ENCODE results near the gene PORCN. TPM values are rescaled to one million over a fixed set of nuclear protein-coding genes. Genes with fewer than 3 reads are reported as not detected.

The PORCN gene
- total and polyA plus RNA-seq, 4 donors: 0.70 to 4.9 (median 2.8) TPM

DNA sequence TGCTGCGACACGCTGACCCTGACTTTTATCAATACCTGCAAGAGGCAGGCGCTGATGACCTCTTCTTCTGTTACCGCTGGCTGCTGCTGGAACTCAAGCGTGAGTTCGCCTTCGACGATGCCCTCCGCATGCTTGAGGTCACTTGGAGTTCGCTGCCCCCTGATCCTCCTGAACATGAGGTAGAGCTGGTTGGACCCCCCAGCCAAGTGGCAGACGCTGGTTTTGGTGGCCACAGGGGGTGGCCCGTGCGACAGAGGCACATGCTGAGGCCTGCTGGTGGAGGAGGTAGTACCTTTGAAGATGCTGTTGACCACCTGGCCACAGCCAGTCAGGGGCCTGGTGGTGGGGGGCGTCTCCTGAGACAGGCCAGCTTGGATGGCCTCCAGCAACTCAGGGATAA lies 51.3 kb downstream of the PORCN start:
- Histone ChIP-seq H3K4me3 (ENCODE audit: low read depth in 1 of 3, low read length in 3 of 3) (no peak overlapping the region), H3K27ac (ENCODE audit: low read depth in 1 of 2, low read length in 2 of 2) (no peak overlapping the region), H3K9ac (ENCODE audit: low read depth in 1 of 2, low read length in 2 of 2) (no peak overlapping the region), H3K36me3 (ENCODE audit: control insufficient read depth in 4 of 4, insufficient read depth in 3 of 4, low read depth in 1 of 4, low read length in 3 of 4) (peaks cover 2 to 37% (median 8%) of the 10 kb centered on the region in 4 donors), H3K27me3 (ENCODE audit: control insufficient read depth in 4 of 4, insufficient read depth in 4 of 4, low read length in 3 of 4) (no peaks in the 10 kb centered on the region), H3K9me3 (ENCODE audit: control insufficient read depth in 4 of 4, low read length in 3 of 4) (no peaks in the 10 kb centered on the region), H3K4me1 (ENCODE audit: control insufficient read depth in 4 of 4, insufficient read depth in 4 of 4, low read length in 3 of 4) (no peaks in the 10 kb centered on the region)
- 97% methylated on average over 14 of the region's 14 CpGs for WGBS
- TF ChIP-seq FOXA2 (IDR thresholded peaks at IDR 0.05): no peak
- no peak for TF ChIP-seq GABPA (IDR thresholded peaks at IDR 0.05 in 1 of 2, conservative IDR thresholded peaks at IDR 0.05 in 1 of 2)
- no peak for TF ChIP-seq TAF1 (conservative IDR thresholded peaks at IDR 0.05)
- TF ChIP-seq JUND (IDR thresholded peaks at IDR 0.05): no peak
- TF ChIP-seq NR2F2 (IDR thresholded peaks at IDR 0.05): no peak
- no peak for TF ChIP-seq RXRA (IDR thresholded peaks at IDR 0.05)
- TF ChIP-seq, protein P1, sequence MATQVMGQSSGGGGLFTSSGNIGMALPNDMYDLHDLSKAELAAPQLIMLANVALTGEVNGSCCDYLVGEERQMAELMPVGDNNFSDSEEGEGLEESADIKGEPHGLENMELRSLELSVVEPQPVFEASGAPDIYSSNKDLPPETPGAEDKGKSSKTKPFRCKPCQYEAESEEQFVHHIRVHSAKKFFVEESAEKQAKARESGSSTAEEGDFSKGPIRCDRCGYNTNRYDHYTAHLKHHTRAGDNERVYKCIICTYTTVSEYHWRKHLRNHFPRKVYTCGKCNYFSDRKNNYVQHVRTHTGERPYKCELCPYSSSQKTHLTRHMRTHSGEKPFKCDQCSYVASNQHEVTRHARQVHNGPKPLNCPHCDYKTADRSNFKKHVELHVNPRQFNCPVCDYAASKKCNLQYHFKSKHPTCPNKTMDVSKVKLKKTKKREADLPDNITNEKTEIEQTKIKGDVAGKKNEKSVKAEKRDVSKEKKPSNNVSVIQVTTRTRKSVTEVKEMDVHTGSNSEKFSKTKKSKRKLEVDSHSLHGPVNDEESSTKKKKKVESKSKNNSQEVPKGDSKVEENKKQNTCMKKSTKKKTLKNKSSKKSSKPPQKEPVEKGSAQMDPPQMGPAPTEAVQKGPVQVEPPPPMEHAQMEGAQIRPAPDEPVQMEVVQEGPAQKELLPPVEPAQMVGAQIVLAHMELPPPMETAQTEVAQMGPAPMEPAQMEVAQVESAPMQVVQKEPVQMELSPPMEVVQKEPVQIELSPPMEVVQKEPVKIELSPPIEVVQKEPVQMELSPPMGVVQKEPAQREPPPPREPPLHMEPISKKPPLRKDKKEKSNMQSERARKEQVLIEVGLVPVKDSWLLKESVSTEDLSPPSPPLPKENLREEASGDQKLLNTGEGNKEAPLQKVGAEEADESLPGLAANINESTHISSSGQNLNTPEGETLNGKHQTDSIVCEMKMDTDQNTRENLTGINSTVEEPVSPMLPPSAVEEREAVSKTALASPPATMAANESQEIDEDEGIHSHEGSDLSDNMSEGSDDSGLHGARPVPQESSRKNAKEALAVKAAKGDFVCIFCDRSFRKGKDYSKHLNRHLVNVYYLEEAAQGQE (IDR thresholded peaks at IDR 0.05): no peak
- TF ChIP-seq EGR1 (IDR thresholded peaks at IDR 0.05; ENCODE audit: low read depth in 2 of 2): no peak
- TF ChIP-seq HNF4G (IDR thresholded peaks at IDR 0.05): no peak
- TF ChIP-seq, protein P2, sequence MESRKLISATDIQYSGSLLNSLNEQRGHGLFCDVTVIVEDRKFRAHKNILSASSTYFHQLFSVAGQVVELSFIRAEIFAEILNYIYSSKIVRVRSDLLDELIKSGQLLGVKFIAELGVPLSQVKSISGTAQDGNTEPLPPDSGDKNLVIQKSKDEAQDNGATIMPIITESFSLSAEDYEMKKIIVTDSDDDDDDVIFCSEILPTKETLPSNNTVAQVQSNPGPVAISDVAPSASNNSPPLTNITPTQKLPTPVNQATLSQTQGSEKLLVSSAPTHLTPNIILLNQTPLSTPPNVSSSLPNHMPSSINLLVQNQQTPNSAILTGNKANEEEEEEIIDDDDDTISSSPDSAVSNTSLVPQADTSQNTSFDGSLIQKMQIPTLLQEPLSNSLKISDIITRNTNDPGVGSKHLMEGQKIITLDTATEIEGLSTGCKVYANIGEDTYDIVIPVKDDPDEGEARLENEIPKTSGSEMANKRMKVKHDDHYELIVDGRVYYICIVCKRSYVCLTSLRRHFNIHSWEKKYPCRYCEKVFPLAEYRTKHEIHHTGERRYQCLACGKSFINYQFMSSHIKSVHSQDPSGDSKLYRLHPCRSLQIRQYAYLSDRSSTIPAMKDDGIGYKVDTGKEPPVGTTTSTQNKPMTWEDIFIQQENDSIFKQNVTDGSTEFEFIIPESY (IDR thresholded peaks at IDR 0.05): no peak
- no peak for DNase-seq (ENCODE audit: low spot score)

DNA sequence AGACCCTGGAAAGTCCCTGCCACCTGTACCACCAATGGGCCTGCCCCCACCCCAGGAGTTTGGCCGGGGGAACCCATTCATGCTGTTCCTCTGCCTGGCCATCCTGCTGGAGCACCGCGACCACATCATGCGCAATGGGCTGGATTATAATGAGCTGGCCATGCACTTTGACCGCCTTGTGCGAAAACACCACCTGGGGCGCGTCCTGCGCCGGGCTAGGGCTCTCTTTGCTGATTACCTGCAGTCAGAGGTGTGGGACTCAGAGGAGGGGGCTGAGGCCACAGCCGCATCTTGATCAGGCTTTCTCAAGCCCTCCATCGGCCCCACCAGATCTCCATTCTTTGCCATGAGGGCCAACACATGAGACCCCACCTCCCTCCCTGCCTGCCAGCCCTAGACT lies 51.9 kb downstream of the PORCN start:
- no peaks in the 10 kb centered on the region for H3K27me3 ChIP-seq (ENCODE audit: control insufficient read depth in 4 of 4, insufficient read depth in 4 of 4, low read length in 3 of 4)
- no peaks in the 10 kb centered on the region for H3K9me3 ChIP-seq (ENCODE audit: control insufficient read depth in 4 of 4, low read length in 3 of 4)
- TF ChIP-seq, protein P1 (IDR thresholded peaks at IDR 0.05): no peak
- TF ChIP-seq, protein P2 (IDR thresholded peaks at IDR 0.05): no peak
- TF ChIP-seq HNF4A (conservative IDR thresholded peaks at IDR 0.05) (no peak), JUND (IDR thresholded peaks at IDR 0.05) (no peak), FOXA1 (IDR thresholded peaks at IDR 0.05) (no peak), RXRA (IDR thresholded peaks at IDR 0.05) (no peak), NR2F2 (IDR thresholded peaks at IDR 0.05) (no peak), HNF4G (IDR thresholded peaks at IDR 0.05) (no peak), RAD21 (IDR thresholded peaks at IDR 0.05) (no peak), SP1 (IDR thresholded peaks at IDR 0.05) (no peak), EGR1 (IDR thresholded peaks at IDR 0.05; ENCODE audit: low read depth in 2 of 2) (no peak), YY1 (IDR thresholded peaks at IDR 0.05) (no peak), FOXA2 (IDR thresholded peaks at IDR 0.05) (no peak), TAF1 (conservative IDR thresholded peaks at IDR 0.05) (no peak), GABPA (IDR thresholded peaks at IDR 0.05 in 1 of 2, conservative IDR thresholded peaks at IDR 0.05 in 1 of 2) (no peak)
- TF ChIP-seq, protein P3, sequence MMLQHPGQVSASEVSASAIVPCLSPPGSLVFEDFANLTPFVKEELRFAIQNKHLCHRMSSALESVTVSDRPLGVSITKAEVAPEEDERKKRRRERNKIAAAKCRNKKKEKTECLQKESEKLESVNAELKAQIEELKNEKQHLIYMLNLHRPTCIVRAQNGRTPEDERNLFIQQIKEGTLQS (IDR thresholded peaks at IDR 0.05): no peak
- TF ChIP-seq, protein P4, sequence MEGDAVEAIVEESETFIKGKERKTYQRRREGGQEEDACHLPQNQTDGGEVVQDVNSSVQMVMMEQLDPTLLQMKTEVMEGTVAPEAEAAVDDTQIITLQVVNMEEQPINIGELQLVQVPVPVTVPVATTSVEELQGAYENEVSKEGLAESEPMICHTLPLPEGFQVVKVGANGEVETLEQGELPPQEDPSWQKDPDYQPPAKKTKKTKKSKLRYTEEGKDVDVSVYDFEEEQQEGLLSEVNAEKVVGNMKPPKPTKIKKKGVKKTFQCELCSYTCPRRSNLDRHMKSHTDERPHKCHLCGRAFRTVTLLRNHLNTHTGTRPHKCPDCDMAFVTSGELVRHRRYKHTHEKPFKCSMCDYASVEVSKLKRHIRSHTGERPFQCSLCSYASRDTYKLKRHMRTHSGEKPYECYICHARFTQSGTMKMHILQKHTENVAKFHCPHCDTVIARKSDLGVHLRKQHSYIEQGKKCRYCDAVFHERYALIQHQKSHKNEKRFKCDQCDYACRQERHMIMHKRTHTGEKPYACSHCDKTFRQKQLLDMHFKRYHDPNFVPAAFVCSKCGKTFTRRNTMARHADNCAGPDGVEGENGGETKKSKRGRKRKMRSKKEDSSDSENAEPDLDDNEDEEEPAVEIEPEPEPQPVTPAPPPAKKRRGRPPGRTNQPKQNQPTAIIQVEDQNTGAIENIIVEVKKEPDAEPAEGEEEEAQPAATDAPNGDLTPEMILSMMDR (IDR thresholded peaks at IDR 0.05; ENCODE audit: low read depth, low read length, missing input control): no peak
- TF ChIP-seq, protein P5, sequence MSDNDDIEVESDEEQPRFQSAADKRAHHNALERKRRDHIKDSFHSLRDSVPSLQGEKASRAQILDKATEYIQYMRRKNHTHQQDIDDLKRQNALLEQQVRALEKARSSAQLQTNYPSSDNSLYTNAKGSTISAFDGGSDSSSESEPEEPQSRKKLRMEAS (IDR thresholded peaks at IDR 0.05): no peak
- no peak for DNase-seq (ENCODE audit: low spot score)
- no peaks in the 10 kb centered on the region for H3K4me1 ChIP-seq (ENCODE audit: control insufficient read depth in 4 of 4, insufficient read depth in 4 of 4, low read length in 3 of 4)
- no peak overlapping the region for H3K4me3 ChIP-seq (ENCODE audit: low read depth in 1 of 3, low read length in 3 of 3)
- WGBS: 97% methylated on average over 12 of the region's 12 CpGs
- H3K36me3 ChIP-seq (ENCODE audit: control insufficient read depth in 4 of 4, insufficient read depth in 3 of 4, low read depth in 1 of 4, low read length in 3 of 4): peaks cover 2 to 36% (median 7%) of the 10 kb centered on the region in 4 donors
- H3K9ac ChIP-seq (ENCODE audit: low read depth in 1 of 2, low read length in 2 of 2): no peak overlapping the region
- H3K27ac ChIP-seq (ENCODE audit: low read depth in 1 of 2, low read length in 2 of 2): no peak overlapping the region

Measured in liver (tissue), 9 donors.